ENCODE results near the gene DLG2.

The DLG2 gene

GRCh38 chr11:83768489-83768888, 1858.7 kb downstream of the DLG2 start:
- no peak for TF ChIP-seq CTCF (IDR thresholded peaks at IDR 0.05; ENCODE audit: borderline replicate concordance, control extremely low read depth, extremely low read depth, insufficient read depth, missing control alignments)
- in situ Hi-C loops (cut with MboI; ENCODE audit: low sequenced_read_pairs, unreplicated experiment): no loop called here
- no peak for DNase-seq (ENCODE audit: low spot score)

GRCh38 chr11:83766932-83767331, 1860.2 kb downstream of the DLG2 start:
- no peak for TF ChIP-seq CTCF (IDR thresholded peaks at IDR 0.05; ENCODE audit: borderline replicate concordance, control extremely low read depth, extremely low read depth, insufficient read depth, missing control alignments)
- in situ Hi-C loops (cut with MboI; ENCODE audit: low sequenced_read_pairs, unreplicated experiment): no loop called here
- no peak for DNase-seq (ENCODE audit: low spot score)

- in situ Hi-C loops (cut with MboI; ENCODE audit: low sequenced_read_pairs, unreplicated experiment): no loop called here
- no peak for TF ChIP-seq CTCF (IDR thresholded peaks at IDR 0.05; ENCODE audit: borderline replicate concordance, control extremely low read depth, extremely low read depth, insufficient read depth, missing control alignments)
- no peak for DNase-seq (ENCODE audit: low spot score)
These were observed 1862.5 kb downstream of the DLG2 start for GRCh38 chr11:83764643-83765042.

- TF ChIP-seq CTCF (IDR thresholded peaks at IDR 0.05; ENCODE audit: borderline replicate concordance, control extremely low read depth, extremely low read depth, insufficient read depth, missing control alignments): no peak
- DNase-seq (ENCODE audit: low spot score): no peak
- in situ Hi-C loops (cut with MboI; ENCODE audit: low sequenced_read_pairs, unreplicated experiment): no loop called here
These were observed 1866.2 kb downstream of the DLG2 start for GRCh38 chr11:83760932-83761331.

- in situ Hi-C loops (cut with MboI; ENCODE audit: low sequenced_read_pairs, unreplicated experiment): no loop called here
- DNase-seq (ENCODE audit: low spot score): no peak
- no peak for TF ChIP-seq CTCF (IDR thresholded peaks at IDR 0.05; ENCODE audit: borderline replicate concordance, control extremely low read depth, extremely low read depth, insufficient read depth, missing control alignments)
These were observed 1868.0 kb downstream of the DLG2 start for GRCh38 chr11:83759148-83759547.

- in situ Hi-C loops (cut with MboI; ENCODE audit: low sequenced_read_pairs, unreplicated experiment): no loop called here
- TF ChIP-seq CTCF (IDR thresholded peaks at IDR 0.05; ENCODE audit: borderline replicate concordance, control extremely low read depth, extremely low read depth, insufficient read depth, missing control alignments): no peak
- DNase-seq (ENCODE audit: low spot score): no peak
These were observed 1876.1 kb downstream of the DLG2 start for GRCh38 chr11:83751041-83751440.
